ENCODE data around the gene ELFN2.
"Not testable (repeated sequence)": the region's sequence is repeated elsewhere in the genome, so short reads cannot be mapped to it uniquely, and the experiment has no call there.

The ELFN2 gene

DNA sequence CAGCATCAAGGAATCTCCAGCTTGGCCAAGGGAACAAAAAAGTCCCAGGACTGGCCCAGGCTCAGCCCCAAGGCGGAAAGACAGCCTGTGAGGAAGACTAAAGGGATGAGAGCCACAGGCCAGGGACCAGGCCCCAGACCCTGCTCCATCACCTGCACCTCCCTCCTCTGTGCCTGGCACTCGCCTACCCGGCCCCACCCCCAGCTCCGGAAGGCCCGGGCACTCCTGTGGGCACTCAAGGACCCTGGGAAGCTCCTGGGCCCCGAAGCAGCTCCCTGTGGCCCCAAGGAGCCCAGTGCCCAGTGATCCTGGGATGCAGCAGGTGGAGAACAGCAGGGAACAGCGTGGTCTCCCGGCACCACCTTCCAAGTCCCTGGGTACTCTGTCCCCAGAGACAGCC, 18.2 kb downstream of the ELFN2 start:
- DNase-seq = no peak

DNA sequence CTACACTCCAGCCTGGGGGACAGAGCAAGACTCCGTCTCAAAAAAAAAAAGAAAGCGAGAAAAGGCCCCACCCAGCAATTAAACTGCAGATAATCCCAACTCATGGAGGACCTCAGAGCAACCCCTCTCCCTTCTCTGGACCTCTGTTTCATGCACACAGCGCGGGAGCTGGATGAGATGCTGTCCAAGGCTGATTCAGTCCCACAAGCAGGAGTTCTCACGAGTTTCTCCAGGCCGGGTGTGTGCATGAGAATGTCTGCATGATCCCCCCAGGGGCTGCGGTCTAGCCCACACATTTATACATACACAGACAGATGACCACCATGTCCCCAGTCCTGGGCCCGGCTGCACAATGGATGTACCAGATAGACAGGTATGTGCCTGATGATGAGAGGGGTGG, 19.4 kb downstream of the ELFN2 start:
- no peak for DNase-seq

DNA sequence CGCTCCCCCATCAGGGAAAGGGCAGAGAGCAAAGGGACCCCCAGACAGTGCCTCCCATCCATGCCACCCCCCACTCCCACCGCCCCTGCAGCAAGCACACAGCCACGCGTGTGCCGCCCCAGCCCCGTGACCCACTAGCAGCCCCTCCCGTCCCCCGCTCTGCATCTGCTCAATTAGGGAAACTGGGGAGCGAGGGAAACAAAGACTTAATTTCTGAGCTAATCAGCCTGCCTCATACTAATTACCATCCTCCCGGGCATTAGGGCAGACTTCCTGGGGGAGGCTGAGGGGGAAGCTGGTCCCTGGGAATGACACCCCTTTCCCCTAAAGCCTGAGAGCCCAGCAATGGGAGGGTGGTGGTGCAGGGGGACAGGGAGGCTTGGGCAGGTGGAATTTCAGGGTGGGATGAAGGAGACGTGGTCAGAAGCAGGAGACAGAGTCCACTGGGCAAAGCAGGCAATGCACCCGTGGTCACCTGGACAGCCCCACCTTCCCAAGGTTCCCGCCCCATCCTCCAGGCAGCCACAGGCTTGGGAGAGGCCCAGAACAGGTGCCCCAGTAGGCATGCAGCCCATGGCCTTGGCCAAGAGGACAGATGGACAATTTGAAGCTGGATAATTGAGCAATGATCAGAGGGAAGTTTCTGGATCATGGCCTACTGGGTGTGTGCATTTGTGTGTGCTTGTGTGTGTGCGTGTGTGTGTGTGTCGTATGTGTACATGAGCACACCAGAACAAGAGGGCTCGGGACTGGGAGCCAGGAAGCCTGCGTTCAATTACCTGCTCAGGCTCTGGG, 20.6 kb downstream of the ELFN2 start:
- no peak for DNase-seq

DNA sequence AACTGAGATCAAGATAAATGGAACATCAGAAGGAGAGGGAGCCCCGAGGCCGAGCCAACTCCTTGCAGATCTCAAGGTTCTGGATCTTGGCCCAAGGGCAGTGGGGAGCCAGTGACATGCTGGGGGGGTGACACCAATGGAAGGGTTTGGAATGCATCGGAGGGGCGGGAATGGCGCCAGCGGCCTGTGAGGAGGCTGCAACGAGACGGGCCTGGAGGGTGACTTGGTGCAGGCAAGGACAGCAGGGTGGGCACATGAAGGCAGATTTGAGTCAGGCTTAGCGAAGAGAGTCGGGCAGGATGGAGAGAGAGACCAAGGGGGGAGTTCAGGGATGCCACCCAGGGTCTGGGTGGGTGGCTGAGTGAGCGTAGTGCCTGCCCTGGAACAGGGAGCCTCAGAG, 23.2 kb downstream of the ELFN2 start:
- no peak for DNase-seq

DNA sequence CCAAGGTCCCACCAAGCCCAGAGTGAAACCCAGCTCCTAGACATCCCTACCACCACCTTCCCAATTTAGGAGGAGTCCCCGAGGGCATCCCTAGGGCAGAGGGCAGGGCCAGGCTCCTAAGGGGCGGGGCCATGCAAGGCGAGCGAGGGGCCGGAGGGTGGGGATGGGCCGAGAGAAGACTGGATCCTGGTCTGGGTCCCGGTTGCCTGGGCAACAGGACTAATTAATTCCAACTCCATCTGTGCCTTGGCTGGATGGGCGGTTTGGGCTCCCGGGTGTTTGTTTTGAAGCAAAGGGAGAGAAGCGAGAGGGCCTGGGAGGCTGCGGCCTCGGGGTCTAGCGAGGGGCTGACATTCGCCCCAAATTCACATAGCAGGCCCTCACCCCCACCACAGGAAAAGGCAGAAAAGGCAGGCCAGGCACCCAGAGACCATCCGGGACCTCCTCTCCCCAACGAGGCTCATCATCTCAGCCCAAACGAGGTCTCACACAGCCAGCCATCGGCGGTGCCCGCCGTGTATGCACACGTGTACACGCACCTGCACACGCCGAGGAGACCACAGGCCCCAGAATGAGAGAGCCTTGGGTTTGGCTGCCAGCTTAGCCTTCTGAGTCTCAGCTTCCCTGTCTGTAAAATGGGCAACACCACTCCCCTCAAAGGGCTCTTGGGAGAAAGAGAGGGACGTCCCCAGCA, 23.9 kb downstream of the ELFN2 start:
- DNase-seq = no peak

DNA sequence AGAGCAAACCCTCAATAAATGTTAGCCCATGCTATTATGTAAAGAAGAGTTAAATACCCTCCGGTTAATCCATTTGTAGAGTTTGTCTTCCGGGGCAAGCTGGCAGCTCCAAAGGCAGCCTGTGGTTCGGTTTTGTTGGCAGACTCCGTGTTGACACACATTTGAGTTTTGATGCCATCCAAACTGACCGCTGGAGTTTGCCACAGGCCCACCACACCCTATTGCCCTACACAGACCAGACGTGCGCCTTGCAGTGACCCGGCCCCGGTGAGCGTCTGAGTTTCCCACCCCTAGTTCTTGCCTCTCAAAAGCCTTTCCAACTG, 25.1 kb downstream of the ELFN2 start:
- DNase-seq = no peak

DNA sequence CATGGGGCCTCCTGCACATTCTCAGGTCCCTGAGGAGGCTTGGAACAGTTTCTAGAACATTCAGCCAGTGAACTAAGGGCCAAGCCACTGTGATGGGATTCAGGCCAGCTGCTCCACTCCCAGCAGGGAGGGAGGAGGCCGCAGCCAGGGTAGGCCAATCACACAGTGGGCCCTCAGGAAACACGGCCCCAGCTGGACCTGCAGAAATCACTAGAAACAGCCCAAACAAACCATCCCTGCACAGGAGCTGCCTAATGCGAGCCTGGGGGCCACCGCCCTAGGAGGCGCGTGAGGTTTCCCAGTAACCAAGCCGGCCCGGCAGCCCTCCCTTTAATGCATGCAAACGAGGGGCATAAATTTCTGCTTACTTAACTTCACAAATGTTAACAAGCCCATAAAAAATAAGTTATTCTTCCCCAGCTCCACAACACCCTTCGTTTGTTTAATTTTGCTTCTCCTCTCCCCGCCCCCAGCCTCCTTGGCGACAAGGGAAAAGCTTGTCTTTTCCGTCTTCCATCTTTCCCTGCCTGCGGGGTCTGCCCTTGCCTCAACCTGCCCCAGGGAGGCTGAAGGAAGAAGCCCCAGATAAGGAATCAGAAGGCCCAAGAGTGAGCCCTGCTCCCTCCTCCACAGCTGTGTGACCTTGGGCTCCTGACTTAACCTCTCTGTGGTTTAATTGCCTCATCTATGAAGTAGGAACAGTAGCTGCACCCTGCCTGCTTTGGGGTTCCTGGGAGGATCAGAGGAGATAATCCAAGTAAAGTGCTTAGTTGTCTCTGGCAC, 25.7 kb downstream of the ELFN2 start:
- no peak for DNase-seq

DNA sequence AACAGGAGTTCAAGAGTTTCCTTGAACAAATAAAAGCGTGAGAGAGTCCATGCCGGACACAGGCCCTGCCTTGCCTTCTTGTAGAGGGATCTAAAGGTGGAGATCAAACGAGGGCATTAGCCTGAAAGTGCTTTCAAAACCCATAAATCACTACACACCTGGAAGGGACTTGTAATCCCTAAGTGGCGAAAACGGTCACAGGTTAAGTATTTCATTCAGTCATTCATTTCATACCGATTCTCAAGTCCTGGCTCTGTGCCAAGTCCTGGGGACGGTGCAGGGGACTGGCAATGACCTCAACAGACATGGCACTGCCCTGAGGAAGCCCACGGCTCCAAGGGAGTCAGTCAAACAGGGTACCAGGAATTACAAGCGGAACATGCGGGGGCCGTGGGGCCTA, 26.6 kb downstream of the ELFN2 start:
- no peak for DNase-seq

DNA sequence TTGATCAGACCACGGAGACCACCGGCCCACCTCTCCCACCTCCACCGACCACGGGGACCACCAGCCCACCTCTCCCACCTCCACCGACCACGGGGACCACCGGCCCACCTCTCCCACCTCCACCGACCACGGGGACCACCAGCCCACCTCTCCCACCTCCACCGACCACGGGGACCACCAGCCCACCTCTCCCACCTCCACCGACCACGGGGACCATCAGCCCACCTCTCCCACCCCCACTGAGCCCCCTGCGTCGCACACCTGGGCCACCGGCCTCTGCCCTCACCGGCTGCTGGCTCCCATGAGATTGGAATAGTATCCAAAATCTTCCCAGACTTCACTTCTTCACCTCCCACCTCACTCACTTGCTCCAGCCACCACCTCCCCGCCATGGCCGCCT, 27.8 kb downstream of the ELFN2 start:
- DNase-seq = not testable (repeated sequence)

DNA sequence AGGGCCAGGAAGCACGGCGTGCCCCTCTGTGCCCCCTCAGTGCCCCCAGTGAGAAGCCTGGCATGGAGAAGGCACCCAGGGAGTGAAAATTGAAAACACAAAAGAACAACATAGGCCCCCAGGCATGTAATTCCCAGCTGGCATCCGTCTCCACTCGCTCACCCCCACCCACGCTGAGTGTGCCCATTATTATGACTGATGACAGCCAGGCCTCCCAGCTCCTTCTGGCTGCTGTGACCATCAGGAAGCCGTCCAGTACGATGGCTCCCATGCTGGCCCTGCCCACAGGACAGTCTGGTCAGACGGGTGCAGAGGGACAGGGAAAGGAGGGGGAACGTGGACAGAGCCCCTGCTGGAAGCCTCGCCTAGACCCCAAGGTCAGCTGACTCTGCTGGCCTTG, 30.1 kb downstream of the ELFN2 start:
- DNase-seq = no peak

DNA sequence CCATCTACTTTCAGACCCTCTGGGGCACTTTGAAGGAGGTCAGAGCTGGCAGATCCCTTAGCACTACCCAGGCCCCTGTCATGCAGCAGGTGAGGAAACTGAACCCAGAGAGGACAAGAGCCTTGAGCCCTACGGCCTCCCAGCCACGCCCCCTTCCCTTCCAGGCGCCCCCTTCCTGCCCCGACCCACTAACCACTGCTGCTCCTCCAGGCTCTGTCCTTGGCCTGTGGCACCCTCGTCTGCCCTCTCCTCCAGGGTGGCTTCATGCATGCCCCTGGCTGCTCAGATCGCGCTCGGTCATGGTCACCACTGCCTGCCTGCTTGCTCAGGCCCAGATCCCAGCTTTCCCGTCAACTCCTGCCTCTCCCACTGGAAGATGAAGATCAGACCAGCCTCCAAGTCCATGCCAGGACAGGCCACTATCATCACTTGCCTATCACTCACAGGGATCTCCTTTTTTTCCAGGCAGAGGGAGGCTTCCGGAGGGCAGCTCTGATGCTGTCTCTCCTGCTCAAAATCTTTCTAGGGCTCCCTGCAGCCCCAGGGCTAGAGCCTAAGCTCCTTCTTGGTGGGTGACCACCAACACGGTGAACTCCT, 30.7 kb downstream of the ELFN2 start:
- no peak for DNase-seq

DNA sequence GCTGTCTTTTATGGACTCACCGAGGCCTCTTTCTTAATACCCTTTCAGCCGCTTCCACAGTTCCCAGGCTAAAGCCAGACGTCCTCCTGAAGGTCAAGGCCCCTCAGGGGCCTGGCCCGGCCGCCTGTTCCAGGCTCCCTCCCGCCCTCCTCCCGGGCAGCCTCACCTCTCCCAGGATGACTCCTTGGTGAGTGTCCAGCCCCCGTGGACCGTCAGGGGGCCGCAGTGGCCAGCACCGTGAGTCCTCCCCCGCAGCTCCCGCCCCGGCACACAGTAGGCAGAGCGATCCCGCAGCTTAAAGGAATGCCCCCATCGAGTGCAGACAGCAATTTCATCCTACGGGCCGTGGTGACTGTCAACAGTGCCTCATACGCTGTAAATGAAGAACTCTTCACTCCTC, 32.9 kb downstream of the ELFN2 start:
- no peak for DNase-seq

DNA sequence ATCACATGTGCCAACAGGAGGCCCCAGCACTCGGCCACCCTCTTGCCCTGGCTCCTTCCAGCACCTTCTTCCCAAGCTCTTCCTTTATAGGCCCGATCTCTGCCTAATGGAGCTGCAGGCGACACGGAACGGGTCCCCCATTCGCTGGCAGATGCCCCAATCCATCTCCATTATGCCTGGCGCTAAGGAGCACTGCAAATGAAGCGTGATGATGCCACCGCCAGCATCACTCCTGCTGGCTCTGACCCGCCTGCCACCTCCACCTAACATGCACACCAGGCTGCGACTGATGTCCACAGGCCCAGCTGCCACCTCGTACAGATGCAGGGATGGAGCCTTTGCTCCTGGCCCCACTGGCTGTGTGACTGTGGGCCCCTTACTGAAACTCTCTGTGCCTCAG, 33.5 kb downstream of the ELFN2 start:
- DNase-seq = no peak

DNA sequence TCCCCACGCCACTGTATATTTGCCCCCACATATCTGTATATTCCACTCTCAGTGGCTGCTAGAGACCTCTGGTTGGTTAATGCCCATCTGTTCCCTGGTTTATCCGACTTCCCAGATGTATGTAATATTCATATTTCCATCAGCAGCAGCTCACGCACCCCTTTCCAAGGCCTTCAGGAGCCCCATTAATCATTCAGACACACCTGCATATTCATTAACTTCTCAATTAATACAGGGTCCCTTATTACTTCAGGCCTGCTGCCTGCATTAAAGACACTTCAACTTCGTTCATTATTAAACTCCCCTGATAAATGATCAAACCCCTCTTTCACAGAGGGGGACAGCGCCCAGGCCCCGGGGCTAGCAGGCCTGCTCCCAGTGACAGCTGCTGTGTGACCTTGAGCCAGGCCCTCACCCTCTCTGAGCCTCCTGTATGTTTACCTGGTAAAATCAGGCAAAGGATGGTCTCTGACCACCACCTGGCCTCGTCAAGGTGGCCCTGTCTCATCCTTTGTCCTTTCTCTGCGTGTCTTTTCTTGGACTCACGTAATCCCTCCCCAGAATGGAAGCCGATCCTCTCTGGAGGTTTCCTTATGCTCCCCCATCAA, 34.5 kb downstream of the ELFN2 start:
- no peak for DNase-seq

DNA sequence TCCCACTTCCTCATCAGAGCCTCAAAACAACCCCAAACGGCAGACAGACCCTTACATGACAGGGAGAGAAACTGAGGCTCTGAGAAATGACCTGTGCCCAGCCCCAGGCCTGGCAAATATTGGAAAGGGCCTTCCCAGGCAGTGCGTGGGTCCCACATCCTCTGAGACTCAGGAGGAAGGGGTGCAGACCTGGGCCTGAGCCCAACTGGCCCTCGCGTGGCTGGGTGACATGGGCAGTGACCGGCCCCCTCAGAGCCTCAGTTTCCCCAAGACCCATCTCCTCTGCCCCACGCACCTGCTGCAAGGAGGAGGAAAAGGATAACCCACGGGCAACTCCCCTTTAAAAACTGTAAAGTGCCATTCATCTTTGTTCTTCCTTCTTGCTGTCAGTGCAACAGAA, 35.6 kb downstream of the ELFN2 start:
- no peak for DNase-seq

DNA sequence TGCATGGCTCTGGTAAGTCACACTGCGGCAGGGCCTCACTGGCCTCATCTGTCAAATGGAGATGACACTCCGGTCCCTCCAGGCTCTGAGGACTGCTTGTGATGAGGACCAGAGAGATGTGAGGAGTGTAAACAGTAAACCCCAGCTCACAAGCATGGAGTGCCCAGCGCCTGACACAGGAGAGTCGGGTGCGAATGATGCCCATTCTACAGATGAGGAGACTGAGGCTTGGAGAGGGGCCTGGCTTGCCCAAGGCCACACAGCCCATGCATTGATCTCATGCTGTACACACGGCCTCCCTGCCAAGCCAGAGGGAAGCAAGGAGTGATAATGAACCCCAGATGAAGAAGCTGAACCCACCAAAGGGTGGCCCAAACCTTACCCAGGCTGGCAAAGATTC, 37.2 kb downstream of the ELFN2 start:
- no peak for DNase-seq

DNA sequence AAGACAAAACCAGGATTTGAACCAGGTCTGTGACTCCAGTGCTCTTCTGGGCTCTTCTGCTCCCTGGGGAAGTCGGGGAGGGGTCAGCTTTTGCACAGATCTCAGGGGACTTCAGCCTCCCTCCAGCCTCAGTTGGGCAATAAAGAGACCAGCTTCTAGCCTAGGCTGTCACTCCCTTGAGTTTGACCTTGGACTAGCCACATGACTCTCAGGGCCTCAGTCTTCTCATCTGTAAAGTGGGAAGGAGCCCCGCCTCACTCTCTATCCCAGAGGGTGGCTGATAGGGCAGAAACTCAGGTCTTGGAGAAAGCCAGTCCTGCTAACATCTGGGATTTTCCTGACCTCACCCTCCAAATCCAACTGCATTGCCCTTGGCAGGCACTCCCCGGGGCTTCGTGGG, 38.7 kb downstream of the ELFN2 start:
- no peak for DNase-seq

DNA sequence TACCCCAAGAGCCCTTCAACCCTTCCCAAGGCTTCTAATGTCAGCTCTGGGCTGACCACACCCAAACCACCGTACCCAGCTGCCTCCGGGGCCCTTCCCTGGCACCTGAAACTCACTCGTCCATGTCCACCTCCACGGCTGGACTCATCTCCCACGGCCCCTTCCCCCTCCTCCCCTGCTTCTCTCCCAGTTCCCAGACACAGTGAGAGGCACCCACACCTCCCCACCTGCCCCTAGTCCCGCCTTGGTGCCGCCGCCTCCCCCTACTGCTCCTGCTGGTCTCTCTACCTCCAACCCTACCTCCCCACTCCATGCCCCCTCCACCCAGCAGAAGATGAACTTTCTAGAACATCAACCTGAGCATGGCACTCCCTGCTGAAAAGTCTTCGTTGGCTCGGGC, 39.5 kb downstream of the ELFN2 start:
- peak; percentile 42 to 59 for DNase-seq

DNA sequence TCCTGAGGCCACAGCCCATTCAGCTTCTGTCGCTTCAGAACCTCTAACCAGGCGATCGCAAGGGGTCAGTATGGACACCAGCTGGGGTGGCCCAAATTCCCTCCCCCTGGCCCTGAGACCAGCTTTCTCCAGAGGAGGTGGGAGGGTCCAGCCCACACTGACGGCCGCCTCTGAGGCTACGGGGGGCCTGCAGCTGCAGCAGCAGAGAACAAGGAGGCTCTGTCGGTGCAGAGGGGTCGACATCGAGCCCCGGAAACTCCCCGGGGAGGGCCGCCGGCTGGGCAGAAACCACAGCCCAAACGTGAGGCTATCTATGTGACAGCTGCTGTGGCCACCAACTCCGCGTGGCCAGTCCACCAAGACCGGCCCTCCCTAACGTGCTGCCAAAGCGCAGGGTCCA, 40.8 kb downstream of the ELFN2 start:
- no peak for DNase-seq

DNA sequence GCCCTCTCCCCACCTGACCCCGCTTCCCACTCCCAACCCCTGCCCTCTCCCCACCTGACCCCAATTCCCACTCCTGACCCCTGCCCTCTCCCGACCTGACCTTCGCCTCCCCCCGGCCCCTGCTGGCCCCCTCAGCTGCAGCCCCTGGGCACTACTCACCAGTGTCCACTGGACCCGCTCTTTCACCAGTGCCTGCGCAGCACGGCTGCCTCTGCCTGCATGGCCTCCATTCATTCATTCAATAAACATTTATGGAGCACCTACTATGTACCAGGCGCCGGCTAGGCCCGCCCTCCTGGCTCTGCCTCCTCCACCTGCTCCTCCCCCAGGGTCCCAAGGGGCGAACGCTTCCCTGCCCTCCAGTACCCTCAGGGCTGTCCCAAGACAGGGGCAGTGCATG, 42.6 kb downstream of the ELFN2 start:
- DNase-seq = no peak

DNA sequence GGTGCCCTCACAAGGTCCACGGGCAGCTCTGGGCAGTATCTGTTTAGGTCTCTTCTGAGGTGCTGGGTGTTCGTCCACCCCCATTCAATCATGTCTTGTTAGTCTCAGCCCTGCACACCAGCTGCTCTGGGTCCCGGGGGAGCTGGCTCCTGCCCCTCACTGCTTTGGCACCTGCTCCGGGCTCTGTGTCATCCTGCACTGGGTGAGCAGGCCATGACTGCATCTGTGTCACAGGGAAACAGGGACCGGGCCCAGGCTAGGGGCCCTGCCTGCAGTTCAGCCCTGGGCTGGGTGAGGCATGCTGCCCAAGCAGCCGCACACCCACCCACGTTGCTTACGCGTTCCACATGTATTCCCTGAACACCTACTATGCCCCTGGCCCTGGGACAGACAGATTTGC, 43.9 kb downstream of the ELFN2 start:
- DNase-seq = peak in 1 of 2 experiments; percentile 3

DNA sequence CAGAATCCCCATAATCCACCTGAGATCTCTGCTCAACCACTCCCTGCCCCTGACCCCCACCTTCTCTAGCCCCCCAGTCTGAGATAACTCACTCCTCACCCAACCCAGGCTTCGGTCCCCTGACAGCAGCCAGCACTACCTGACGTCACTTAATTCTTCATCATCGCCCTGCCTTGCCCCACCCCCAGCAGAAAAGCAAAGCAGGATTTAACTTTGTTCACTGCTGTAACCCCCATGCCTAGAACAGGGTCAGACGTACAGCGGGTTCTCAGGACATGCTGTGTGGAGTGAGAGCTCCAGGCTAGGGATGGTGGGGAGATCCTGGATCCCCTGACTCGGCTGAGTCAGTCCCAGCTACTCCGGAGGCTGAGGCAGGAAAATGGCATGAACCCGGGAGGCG, 45.8 kb downstream of the ELFN2 start:
- no peak for DNase-seq

DNA sequence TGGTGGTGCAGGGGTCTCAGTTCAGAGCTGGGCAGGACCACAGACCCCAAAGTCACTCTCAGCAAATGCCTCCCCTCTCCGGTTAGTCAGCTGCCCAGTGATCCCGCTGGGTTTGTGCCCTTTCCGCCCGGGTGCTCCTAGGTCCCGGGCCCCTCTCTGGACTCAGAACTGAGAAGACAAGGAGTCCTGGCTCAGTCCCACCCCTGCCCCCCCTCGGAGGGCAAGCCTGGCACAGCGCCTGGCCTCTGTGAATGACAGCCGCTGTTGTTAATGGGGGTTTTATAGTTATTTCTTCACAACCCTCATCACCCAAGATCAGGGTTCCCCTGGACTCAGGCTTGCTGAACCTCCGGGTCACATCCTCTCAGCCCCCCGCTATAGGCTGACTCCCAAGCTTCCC, 47.6 kb downstream of the ELFN2 start:
- DNase-seq = no peak

All from NCI-H187 (cell line).